ENCODE data around the gene LYRM9.
"Not testable (repeated sequence)": the region's sequence is repeated elsewhere in the genome, so short reads cannot be mapped to it uniquely, and the experiment has no call there.

LYRM9 gene

DNA sequence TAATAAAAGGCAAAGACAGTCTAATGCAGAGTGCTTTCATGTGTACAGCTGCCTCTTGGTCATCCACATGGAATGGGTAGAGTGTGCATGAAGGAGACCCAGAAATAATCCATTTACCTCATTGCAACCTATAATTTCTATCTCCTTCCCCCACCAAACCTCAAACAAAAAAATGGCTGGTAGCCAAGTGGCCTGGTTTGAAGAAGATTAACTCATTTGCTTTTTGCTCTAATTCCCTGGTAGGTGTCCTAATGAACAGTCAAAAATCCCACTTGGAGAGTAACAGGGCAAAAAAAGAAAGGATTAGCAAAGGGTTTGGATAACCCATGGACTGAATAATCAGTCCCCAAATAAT, 13.0 kb upstream of the LYRM9 start:
- DNase-seq (ENCODE audit: low read depth) = no peak

DNA sequence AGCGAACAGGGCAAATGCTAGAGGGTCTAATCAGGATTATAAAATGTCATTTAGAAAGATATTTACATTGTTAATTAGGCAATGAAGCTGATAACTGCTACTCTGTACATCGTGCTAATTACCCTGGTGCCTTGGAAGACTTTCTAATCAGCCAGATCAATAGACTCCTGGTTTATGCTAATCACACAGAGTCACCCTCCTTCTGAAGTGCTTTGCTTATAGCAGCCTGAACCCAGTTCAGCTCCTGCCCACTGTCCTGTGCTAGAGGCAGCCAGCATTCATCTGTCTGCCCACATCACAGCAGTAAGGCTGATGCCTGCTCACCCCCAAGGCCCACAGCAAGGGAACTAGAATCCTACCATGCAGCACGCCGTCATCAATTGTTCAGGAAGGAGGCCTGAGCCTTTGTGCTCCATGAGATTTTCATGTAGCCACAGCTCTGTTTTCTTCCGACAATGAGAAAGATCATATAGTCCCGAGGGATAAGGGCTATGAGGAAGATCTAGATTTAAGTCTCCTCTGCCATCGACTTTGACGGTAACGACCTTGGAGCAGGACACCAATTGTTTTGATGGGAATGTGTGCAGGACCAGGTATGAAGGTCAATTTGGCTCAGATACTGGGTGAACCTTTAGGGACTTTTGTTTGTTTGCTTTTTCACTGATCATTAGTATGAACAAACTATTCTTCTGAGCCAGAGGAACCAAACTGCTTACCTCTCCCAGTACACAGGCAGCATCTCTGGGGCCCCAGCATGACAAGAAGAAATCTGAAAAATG, 12.5 kb upstream of the LYRM9 start:
- no peak for DNase-seq (ENCODE audit: low read depth)

DNA sequence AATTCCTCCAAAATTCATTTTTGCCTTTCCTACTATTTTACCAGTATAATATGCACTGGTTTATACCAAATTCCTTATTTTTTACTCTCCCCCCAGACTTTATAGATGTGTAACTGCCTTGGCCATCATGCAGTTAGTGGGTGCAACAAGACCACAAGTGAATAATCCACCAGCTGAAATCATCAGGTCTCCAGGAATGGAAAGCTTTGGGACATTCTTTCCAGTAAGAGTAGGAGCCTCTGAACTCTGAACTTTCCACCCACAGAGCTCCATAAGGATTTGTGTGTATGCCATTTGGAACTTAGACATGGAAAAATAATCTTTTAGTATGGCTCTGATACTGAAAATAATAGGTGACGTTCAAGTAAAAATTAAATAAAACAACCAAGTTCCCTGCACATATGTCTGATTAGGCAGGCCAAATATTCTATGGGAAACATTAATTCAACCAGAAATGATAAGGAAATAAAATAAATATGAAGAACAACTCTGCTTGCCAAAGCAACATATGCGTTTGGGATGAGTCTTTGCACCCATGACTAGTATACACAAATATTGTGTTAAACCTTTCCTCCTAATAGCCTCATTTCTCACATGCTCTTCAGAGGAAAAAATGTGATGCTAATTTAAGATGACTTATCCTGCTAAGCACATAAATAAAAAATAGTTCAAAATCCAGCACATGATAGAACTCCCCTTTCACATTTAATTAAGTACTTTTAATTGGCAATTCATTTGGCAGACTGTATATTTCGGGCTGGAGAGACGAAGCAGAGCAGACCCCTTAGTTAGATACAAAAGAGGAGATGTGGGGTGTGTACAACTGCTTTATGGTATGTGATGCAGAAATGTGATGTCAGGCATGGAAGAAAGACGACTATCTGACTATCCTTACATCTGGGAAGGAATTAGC, 11.6 kb upstream of the LYRM9 start:
- no peak for DNase-seq (ENCODE audit: low read depth)

DNA sequence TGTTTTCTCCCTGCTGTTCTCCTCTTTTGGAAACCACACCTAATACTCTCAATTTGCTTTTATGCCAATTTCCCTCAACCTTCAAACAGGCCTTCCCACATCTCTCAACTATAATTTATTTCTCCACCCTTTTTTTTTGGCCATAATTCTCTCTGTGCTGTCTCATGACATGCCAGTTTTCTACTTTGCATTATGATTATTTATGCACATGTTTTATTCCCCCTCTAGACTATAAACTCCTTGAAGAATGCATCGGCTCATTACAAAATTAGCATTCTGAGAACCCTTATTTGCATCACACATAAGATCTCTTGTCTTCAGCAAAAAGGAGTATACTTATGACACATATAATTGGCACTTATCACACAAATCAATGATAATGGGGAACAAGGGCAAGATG, 10.9 kb upstream of the LYRM9 start:
- DNase-seq (ENCODE audit: low read depth) = no peak

DNA sequence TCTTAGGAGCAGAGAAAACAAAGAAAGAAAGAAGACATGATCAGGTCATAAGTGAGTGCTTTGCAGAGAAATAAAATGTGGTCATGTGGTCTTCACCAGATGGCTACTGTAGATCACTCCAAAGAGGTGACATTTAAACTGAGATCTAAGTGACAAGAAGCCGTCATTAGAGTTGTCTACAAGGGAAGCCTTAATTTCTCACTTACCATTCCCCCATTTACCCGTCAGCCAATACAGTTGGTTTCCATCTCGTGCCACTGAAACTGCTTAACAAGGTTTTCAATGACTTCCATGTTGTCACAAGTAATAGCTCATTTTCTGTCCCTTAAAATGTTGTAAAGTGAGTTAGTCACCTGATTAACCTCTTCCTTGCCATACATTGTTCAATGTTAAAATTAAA, 6.4 kb upstream of the LYRM9 start:
- DNase-seq (ENCODE audit: low read depth) = no peak

DNA sequence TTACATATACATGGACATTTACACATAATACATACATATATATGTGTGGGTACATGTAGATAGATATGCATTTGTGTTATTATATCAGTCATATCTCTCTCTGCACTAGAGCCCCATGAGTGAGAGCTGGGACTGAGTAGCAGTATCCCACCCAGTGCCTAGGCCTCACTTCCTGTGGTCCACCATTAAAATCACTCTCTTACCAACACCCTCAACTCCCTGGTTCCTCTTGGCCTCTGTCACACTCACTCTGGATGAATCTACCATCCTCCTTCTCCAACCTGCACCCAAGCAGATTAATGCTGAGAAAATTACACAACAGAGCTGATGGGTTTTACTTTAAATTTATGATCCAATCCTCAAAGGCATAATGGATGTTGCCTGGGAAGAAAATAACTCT, 4.9 kb upstream of the LYRM9 start:
- no peak for DNase-seq (ENCODE audit: low read depth)

DNA sequence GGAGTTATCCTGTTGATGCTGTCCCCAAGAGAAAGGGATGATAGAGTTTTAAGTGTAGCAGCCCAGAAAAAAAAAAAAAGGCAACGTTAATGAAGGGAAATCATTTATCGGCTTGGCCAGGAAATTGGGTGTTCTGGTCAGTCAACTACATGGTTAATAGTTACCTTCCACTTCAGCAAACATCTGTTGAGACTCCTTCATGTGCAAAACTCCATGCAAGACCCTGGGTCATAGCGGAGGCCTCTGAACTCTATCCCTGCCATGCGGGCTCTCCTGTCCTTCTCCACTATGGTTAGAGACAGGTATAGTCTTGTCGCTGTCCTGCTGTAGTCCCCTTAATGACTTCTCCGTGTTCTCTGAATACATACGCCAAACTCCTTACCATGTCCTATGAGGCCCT, 3.5 kb upstream of the LYRM9 start:
- no peak for DNase-seq (ENCODE audit: low read depth)

DNA sequence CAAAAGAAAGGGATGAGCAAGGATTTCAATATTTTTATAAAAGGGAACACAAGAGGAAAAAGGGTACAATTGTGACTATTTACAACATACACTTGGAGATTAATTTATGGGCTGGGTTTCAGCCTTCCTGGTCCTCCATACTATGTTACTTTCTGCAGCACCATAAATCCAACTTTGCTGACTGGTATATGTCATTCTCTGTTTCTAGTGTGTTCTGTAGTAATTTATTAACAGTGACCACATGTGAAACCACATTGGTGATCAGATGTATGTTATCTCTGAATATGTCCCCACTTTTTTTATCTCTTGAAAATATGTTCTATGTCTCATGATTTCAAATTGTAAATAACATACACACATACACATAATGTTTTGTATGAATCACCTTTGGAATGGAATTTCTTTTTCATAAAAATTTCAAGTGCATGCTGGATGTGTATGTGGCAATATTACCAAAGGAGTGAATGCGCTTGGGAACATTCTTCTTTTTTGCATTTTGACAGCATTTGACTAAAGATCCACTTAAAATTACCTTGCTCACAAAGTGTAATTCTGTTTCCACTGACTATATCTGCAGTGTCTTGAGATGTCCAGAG, 2.9 kb upstream of the LYRM9 start:
- DNase-seq (ENCODE audit: low read depth) = no peak

DNA sequence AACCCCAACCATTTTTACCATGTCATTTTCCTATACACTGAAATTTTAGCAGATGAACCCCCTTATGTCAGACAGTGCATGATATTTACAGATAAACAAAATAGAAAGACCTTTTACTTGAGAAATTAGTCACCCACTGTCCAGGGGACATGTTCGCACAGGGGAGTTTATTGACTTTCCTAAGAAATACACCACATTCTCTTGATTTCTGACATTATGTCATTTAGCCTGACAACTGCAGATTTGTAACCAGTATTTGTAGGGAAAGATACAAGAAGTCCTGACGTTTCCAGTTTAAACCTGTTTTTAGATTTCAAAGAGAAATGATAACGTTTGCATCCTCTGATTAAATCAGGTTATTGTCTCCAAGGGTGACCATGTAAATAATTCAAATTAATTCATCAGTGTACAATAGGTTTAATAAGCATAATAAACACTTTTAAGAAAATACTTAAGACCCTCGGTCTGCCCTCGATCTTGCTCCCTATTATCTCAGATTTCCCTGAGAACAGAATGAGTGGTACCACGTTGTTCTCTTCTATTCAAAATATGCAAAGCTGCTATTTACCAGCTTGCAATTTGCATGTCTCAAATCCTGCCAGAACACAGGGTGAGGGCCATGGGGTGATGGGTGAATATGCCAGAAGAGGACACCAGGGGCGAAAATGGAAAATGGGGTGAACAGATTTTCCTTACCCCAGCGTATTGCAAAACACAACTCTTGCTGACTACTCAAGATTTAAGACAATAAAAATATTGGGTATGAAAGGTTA, 2.1 kb upstream of the LYRM9 start:
- DNase-seq (ENCODE audit: low read depth) = no peak

DNA sequence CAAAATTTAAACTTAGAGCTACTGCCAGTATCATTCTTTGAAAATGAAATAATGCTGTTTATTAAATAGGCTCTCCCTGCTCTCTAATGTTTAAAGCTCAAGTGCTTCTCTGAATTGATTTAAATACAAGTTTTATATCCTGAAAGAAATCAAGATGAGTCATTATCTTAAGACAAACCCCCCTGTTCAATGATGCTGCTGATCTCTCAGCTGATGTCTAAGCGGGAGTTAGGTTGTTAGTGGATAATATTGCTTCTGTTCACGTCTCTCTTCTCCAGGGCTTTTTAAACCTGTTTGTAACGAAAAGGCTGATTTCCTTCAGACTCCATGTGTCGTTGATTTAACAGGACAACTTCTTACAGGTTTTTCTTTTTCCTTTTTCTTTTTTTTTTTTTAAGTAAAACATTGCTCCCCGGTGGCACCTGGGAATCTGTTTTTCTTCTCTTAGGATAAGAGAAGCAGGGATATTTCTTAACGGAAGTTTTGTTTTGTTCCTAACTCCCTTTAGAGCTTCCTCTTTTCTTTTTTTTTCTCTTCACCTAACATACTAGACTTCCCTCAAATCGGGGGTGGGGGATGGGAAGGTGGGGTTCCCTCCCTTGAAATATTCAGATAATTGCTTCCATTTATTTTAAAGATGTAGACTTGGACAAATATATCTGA, 807 bp upstream of the LYRM9 start:
- no peak for DNase-seq (ENCODE audit: low read depth)

DNA sequence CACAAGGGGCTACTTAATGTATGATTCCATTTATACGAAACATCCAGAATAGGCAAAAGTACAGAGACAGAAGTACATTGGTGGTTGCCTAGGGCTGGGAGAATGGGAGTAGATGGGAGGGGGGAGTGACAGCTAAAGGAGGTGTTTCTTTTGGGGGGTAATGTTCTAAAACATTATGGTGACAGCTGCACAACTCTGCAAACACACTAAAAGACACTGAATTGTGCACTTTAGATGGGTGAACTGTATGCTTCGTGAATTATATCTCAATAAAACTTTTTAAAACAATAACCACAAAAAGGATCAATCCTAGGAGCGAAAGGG, 661 bp downstream of the LYRM9 start:
- DNase-seq (ENCODE audit: low read depth) = no peak

DNA sequence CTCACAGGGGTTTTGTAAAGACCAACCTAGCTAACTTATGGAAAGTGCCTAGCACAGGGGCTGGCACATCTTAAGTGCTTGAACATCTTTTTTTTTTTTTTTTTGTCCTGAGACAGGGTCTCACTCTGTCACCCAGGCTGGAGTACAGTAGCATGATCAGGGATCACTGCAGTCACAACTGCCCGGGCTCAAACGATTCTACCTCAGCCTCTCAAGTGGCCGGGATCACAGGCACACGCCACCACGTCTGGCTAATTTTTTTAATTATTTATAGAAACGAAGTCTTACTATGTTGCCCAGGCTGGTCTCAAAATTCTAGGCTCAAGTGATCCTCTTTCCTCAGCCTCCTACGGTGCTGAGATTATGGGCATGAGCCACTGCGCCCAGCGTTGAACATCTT, 1.3 kb downstream of the LYRM9 start:
- no peak for DNase-seq (ENCODE audit: low read depth)

DNA sequence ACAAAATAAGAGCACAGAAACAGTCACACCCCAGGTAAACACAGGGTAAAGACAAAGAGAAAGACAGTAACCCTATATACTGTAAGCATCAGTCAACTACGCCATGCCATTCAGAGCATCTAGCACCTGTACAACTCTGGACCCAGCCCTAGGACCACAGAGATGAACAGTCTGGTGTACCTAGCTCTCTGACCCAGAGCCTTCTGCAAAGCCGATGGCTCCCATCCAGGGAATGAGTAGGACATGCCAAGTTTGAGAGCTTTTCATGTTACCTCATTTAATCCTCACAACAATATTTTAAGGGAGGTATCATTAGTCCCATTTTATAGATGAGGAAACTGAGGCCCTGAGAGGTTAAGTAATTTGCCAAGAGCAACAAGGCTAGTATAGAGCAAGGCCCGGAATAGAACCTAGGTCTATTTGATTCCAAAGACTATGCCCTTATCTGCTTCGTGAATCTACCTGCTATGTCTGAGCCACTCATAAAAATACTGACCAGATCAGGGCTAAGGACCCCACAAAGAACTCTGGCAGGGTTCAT, 3.4 kb downstream of the LYRM9 start:
- no peak for DNase-seq (ENCODE audit: low read depth)

DNA sequence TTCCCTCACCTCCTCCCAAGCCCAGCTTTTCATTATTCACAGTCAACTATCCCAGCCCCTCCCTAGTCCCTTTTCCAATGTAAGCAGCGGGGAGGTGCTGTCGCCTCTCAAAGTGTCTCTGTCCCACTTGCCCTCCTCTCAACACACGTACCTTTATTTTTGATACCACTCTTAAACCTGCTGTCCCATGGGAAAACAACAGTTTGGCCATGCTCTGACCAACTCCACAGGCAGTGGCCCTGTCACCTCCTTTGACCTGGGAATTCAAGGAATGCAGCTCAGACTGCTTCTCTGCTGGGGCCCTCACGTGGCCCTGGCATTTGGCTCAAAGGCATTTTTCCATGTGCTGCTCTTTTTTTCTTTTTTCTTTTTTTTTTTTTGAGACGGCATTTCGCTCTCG, 4.2 kb downstream of the LYRM9 start:
- DNase-seq (ENCODE audit: low read depth) = no peak

DNA sequence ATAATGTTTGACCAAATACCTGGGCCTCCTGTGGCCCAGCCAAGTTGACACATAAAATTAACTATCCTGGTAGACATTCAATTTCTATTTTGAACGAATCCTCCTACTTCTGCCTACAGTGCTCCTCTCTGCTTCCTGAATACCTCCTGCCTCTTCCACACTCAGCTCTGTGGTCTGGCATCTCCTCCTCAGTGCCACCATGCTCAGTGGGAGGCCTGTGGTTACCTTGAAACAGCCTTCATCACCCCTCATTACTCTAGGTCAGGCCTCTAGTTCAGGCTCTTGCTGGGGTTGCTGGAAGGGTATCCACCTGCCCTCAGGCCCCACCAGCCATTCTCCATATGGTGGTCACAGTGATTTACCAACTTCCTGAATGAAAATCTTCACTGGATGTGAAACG, 5.1 kb downstream of the LYRM9 start:
- DNase-seq (ENCODE audit: low read depth) = no peak

DNA sequence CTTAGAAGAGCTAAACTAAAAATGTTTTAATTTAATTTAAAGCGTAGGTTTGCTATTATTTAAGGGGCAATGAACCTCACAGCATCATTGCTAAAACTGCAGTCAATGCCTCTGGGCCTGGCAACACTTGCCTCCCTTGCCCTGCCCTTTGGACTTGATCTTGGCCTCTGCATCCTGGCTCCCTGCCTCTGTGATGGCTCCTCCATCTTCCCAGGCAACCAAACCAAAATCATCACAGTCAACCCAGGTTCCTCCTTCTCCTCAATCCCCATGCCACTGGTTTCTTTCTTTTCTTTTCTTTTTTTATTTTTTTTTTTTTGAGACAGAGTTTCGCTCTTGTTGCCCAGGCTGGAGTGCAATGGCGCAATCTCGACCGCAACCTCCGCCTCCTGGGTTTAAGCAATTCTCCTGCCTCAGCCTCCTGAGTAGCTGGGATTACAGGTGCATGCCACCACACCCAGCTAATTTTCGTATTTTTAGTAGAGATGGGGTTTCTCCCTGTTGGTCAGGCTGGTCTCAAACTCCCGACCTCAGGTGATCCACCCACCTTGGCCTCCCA, 6.7 kb downstream of the LYRM9 start:
- not testable (repeated sequence) for DNase-seq (ENCODE audit: low read depth)

DNA sequence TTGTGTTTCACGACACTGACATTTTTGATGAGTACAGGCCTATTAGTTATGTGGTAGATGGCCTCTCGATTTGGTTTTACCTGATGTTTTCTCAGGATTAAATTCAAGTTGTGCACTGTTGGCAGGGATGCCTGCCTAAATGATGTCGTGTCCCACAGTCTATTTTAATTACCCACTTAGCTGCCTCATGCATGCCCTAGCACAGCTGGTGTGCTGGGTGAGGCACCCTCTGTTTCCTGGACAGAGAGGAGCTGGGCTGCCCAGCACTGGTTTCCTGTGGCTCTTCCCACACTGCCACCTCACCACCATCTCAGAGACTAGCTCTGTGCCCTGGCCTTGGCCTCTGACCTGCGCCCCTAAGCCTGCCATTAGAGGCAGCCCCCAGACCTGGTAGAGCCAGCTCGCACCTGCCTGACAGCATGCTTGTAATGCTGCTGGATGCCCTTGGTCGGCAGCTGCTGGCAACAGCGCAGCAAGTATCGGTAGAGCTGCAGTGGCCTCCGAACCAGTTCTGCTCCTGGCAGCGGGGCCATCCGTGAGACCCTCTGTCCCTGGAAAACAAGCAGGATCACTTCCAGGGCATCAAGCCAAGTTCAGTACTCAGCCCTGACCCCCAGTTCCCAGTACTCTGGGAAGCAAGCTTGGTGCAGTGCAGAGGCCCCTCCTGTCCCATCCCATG, 10.9 kb downstream of the LYRM9 start:
- DNase-seq (ENCODE audit: low read depth) = no peak

DNA sequence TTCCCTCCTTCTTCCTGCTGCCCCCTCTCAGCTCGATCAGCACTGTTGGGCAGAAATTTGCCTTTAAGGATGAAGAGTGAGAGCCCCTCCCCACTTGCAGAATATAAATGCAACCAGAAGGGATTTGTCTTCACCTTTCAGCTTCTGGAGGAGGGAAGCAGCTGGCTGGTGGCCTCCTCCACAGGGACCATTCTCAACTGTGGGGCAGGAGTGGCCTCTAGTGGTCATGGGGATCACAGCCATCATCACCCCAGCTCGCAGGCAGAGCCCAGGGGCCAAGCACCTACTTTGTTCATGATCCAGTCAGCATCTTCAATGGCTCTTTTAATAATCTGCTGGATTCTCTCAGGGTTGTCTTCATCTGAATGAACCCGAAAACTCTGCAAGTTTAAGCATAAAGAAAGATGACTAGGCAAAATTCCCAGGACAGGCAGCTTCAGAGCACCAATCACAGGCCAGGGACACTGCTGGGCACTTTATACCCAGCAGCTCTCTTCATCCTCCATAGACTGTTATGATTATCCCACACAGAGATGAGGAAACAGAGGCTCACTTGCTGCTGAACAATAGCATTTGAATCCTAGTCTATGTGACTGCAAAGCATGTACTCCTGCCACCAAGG, 13.1 kb downstream of the LYRM9 start:
- peak; percentile 38 for DNase-seq (ENCODE audit: low read depth)

DNA sequence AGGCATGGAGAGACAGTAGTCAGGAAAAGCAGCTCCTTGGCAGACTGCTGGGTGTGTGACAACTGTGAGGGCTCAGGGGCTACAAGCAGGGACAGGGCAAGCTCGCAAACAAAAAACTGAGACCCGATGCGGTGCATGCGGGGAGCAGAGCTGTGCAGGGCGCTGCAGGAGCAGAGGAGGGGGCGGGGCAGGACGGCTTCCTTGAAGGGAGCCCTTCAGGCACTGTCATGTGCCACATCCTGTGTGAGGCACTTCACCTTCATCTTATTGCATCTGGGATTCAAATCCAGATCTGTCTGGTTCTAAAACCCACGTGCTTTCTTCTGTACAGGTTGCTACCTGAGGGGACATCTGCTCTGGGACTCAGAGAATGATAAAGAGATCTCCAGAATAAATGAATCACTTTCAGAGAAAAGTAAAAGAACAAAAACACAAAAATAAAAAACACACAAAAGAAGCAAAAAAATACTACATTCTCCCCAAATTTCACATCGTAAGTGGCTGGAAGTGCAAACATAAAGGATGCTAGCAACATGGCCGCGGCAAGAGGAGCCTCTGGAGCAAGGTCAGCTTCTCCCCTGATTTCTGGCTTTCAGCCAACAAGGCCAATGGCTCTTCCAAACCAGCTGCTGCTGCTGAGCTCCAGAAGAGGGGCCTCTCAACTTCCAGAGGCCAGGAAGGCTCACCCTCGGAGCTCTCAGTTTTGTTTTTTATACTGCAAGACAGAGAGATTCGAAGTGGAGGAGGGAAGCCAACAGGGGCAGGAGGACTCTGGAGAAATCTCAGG, 14.2 kb downstream of the LYRM9 start:
- no peak for DNase-seq (ENCODE audit: low read depth)
